Glomerular visceral epithelial cell (primary cell): ENCODE measurements around the gene IGFL4.

ENCODE experiments used
- DNase-seq: peaks from one replicate; pipeline ENCODE4 v3.0.0-alpha.2; 2016; ENCODE audit errors: extremely low spot score

The IGFL4 gene

DNA sequence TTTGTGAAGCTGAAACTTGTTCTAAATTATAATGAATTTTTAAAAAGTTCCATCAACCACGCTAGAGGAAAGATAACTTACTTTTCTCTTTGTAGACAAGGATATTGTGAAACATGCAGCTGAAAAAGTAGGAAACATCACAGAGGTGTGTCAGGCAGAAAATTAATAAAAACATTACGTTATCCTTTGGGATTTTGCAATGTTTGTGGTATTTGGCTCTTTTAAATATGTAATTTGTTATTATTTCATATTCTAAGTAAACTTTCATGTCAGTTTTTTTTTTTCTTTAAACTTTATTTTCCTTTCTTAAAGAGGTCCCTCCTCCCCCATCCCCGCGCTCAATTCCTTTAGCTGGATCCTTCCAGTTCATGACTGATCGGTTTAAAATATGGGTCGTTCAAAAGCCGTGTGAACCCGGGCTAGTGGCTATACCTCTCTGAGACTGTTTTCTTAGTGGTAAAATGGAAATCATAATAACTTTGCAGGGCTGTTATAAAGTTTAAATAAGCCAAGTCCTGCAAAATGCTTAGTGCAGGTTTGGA lies 46.3 kb downstream of the IGFL4 start:
- no peak for DNase-seq

DNA sequence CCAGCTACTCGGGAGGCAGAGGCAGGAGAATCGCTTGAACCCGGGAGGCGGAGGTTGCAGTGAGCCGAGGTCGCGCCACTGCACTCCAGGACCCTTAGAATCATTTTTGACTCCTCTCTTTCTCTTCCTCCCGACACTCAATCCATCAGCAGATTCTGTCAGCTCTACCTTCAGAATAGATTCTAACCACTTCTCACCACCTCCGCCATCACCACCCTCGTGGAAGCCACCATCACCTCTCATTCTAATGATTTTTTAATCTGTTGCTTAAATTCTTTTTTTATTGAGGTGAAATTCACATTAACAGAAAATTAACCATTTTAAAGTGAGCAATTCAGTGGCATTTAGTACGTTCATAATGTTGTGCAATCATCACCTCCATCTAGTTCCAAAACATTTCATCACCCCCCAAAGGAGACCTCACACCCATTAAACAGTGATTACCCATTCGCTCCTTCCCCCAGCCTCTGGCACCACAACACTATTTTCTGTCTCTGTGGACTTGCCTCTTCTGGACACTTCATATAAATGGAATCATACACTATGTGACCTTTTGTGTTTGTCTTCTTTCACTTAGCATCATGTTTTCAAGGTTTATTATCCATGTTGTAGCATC lies 50.6 kb downstream of the IGFL4 start:
- no peak for DNase-seq
